ENCODE measurements around the gene ZDBF2.

GRCh38 chr2:206260188-206261012, 14.1 kb upstream of the ZDBF2 start:
- TF ChIP-seq EZH2 (IDR thresholded peaks at IDR 0.05; ENCODE audit: borderline replicate concordance, low read depth, low read length, poor library complexity, severe bottlenecking) (no peak), CTCF (conservative IDR thresholded peaks at IDR 0.05; ENCODE audit: low read depth, low read length) (peak; percentile 45; the same call in 1 of the 2 replicates)

All from A673 (cell line).